Uterus (tissue), 2 donors: ENCODE results near the gene RNF144A.

Source experiments
- CTCF ChIP-seq, 4 experiments: fragments of 200-600 bp in 2 of 4; fragments of 450-650 bp in 2 of 4; sonication (generic) in 2 of 4; IDR thresholded peaks; one replicate each; pipeline ENCODE4 v1.5.1; 2016 to 2019; ENCODE audit warnings: antibody characterized with exemption in 4 of 4, mild to moderate bottlenecking in 2 of 4, moderate library complexity in 1 of 4
- POLR2A ChIP-seq, 2 donors: fragments of 450-650 bp; IDR thresholded peaks; one replicate each; pipeline ENCODE4 v1.6.1; 2016; ENCODE audit warnings: antibody characterized with exemption in 2 of 2, mild to moderate bottlenecking in 1 of 2, moderate library complexity in 1 of 2

- no peak for TF ChIP-seq CTCF (IDR thresholded peaks at IDR 0.05)
- no peak for TF ChIP-seq POLR2A (IDR thresholded peaks at IDR 0.05)
Measured at GRCh38 chr2:6934345-6934744, 17.1 kb downstream of the RNF144A start.
